Measurements from ENCODE around the gene ATG4D. TPM values are rescaled to one million over a fixed set of nuclear protein-coding genes. Genes with fewer than 3 reads are reported as not detected.

Gene ATG4D
- total RNA-seq, 4 donors from 2014 or later: 58.5 to 106 (median 71.4) TPM

- no peak for TF ChIP-seq CTCF (IDR thresholded peaks at IDR 0.05)
- TF ChIP-seq POLR2A (IDR thresholded peaks at IDR 0.05): no peak
- no peak overlapping the region for H3K4me3 ChIP-seq (ENCODE audit: low read depth, poor library complexity, severe bottlenecking)
- 88 to 95% methylated on average over 12 of the region's 12 CpGs for WGBS, 2 donors
- intact Hi-C loops (cut with DNase I; ENCODE audit: low total_unique reads): loop anchor here (10.0 kb wide), 1 partner anchor 47 kb away; the partner anchor contains the start of gene KEAP1
- no peak for DNase-seq (ENCODE audit: low spot score in 2 of 2)
Observed at GRCh38 chr19:10551698-10552301, 8.1 kb downstream of the ATG4D start.

- no peak for DNase-seq (ENCODE audit: low spot score in 2 of 2)
- intact Hi-C loops (cut with DNase I; ENCODE audit: low total_unique reads): loop anchor here (10.0 kb wide), 1 partner anchor 48 kb away; the partner anchor contains the start of gene KEAP1
- 85 to 88% methylated on average over 11 to 12 of the region's 12 CpGs for WGBS, 2 donors
- no peak overlapping the region for H3K4me3 ChIP-seq (ENCODE audit: low read depth, poor library complexity, severe bottlenecking)
- TF ChIP-seq CTCF (IDR thresholded peaks at IDR 0.05): no peak
- no peak for TF ChIP-seq POLR2A (IDR thresholded peaks at IDR 0.05)
Observed at GRCh38 chr19:10552510-10553053, 8.9 kb downstream of the ATG4D start.

DNA sequence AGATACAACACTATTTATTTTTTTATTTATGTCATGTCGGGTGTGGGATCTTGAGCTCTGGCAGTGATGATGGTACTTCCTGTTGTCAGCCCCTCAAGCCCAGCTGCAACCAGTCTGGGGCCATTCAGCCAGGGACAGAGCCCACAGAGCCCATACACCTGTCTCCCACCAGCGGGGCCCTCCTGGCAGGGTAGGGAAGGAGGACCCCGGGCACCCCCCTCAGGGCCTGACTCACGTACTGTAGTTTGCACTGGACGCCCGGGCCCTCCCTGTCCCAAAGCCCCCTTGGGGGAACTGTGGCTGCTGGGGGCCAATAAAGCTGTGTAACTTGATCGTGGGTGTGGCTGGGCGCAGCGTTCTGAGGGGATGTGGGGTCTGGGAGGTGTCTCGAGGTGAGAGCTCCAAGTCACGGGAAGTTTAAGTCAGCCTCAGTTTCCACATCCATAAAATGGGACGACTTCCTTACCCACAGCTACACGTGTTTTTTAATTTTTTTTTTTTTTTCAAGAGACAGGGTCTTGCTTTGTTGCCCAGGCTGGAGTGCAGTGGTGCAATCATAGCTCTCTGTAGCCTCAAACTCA, 9.5 kb downstream of the ATG4D start:
- intact Hi-C loops (cut with DNase I; ENCODE audit: low total_unique reads): loop anchor here (10.0 kb wide), 1 partner anchor 48 kb away; the partner anchor contains the start of gene KEAP1
- no peak for DNase-seq (ENCODE audit: low spot score in 2 of 2)
- 73% methylated on average over 11 to 13 of the region's 13 CpGs for WGBS, 2 donors
- no peak overlapping the region for H3K4me3 ChIP-seq (ENCODE audit: low read depth, poor library complexity, severe bottlenecking)
- no peak for TF ChIP-seq POLR2A (IDR thresholded peaks at IDR 0.05)
- TF ChIP-seq CTCF (IDR thresholded peaks at IDR 0.05): no peak

GRCh38 chr19:10553943-10554381, 10.3 kb downstream of the ATG4D start:
- intact Hi-C loops (cut with DNase I; ENCODE audit: low total_unique reads): loop anchor here (10.0 kb wide), 1 partner anchor 49 kb away; the partner anchor contains the start of gene KEAP1
- DNase-seq (ENCODE audit: low spot score in 2 of 2): no peak
- 37 to 40% methylated on average over 11 to 12 of the region's 12 CpGs for WGBS, 2 donors
- TF ChIP-seq POLR2A (IDR thresholded peaks at IDR 0.05) (no peak), CTCF (IDR thresholded peaks at IDR 0.05) (no peak)
- H3K4me3 ChIP-seq (ENCODE audit: low read depth, poor library complexity, severe bottlenecking): no peak overlapping the region

GRCh38 chr19:10554760-10555609, 11.3 kb downstream of the ATG4D start:
- WGBS, 2 donors: 62% methylated on average over 30 of the region's 30 CpGs
- intact Hi-C loops (cut with DNase I; ENCODE audit: low total_unique reads): loop anchor here (10.0 kb wide), 1 partner anchor 50 kb away; the partner anchor contains the start of gene KEAP1
- DNase-seq (ENCODE audit: low spot score in 2 of 2): no peak
- TF ChIP-seq POLR2A (IDR thresholded peaks at IDR 0.05): no peak
- no peak for TF ChIP-seq CTCF (IDR thresholded peaks at IDR 0.05)
- H3K4me3 ChIP-seq (ENCODE audit: low read depth, poor library complexity, severe bottlenecking): no peak overlapping the region
